Activated CD4-positive, alpha-beta T cell treated with anti-CD3 and anti-CD28 coated beads, Interleukin-2, Interleukin-4, amounts not matched to agents 100 ng/mL and 50 ng/mL, durations not matched to agents 16 hours and 8 hours (primary cell): ENCODE results near the gene RCOR3.
"Not testable (repeated sequence)": the region's sequence is repeated elsewhere in the genome, so short reads cannot be mapped to it uniquely, and the experiment has no call there.

Experiments used
- DNase-seq: peaks from one replicate; pipeline ENCODE4 v3.0.0-alpha.2; 2020; ENCODE audit warnings: low spot score

The RCOR3 gene

DNA sequence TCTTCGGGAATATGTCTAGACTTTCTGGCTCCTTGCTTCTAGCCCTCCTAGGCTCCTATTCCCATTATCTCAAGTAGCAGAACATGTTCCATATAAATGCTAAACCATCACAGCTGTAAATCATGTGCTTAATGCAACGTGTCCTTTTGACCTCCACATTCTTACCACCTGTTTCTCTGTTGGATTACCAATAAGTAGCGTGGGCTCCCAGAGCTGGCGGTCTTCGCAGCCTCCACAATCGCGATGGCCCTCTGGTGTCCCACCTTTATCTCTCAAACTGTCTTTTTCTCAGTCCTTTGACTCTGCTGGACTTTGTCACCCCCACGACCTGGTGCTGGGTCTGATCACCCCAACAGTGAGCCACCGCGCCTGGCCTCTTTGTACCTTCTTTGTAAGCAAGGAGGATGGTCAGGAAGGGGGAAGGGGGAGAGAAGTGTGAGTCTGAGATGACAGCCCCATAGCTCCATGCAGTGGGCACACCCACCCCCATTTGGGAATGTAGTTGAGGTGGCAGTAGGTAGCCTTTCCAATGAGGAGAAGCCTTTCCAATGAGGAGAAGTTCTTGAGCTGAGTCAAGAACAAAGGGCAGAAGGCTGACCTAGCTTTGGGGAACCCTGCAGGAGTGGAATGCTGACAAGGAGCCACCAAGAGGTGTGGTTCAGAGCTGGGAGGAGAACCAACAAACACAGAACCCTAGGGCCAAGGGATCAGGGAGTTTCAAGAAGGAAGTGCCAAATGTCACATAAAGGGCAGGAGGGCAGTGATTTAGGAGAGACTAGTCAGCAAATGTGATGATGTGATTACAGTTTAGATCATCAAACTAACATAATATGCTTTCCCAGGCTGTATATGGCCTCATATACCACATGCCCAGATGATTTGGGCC, 81.7 kb downstream of the RCOR3 start:
- DNase-seq: no peak

DNA sequence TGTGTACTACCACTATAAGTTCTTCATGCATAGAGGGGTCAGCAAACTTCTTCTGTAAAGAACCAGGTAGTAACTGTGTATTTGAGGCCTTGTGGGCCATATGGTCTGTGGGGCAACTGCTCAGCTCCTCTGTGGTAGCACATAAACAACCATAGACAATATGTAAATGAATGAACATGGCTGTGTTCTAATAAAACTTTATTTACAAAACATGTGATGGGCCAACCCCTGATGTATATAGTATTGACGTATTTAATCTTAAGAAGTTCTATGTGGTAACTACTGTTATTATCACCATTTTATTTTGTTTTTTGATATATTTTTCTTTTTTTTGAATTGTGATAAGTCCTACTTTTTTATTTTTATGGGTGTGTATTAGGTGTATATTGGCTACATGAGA, 82.8 kb downstream of the RCOR3 start:
- DNase-seq: no peak

DNA sequence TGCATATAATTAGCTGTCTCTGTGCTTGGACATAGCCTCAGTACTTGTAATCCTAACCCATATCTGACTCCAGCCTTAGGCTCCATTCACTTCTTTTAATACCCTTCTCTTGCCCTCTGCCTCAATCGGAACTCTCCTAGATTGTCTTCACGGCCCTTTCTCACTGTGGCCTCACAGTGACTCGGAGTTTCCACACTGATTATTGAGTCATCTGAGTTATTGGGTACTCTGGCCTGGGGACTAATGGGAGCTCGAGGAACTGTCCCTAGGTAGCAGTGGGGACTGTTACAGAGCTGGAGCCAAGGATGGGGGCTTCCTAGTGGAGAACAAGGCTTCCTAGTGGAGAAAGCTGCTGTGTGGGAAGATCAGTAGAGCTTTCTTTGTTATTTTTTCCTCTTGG, 84.4 kb downstream of the RCOR3 start:
- no peak for DNase-seq

DNA sequence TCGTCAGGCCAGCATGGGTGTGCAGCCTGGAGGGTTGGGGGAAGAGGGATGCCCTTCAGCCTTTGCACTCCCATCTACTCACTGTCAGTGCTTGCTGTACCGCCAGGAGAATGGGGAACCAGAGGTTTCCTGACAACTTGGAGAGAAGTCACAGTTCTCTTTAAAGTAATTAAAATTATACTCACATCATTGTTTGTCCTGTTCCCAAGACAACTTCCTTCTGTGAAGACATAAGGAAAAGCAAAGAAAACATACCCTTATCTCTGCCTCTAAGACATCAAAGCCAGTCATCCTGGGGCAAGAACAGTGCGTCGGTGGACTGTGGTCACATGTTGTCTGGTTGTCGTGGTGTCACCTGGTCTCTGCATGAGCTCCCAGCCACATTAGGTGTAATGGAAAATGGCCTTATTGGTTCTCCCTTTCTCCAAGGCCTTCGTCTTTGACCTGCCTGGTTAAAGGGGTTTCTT, 85.0 kb downstream of the RCOR3 start:
- no peak for DNase-seq

DNA sequence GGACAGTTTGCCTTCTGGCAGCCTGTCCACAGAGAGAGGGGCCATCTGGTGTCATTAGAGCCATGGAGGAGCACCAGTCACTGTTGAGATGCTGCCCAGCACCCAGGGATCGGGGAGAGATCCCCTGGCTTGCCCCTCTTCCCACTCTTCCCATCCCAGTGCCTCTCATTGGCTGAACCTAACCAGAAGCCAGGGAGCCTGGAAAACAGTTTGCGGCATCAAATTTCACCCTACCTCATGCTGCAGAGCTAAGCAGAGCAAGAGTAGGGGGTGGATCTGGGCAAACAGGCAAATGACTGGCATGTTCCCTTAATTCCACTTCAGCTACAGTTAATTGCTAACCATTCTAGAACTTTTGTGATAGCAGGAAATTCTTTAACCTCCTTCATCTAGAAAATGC, 86.6 kb downstream of the RCOR3 start:
- no peak for DNase-seq

DNA sequence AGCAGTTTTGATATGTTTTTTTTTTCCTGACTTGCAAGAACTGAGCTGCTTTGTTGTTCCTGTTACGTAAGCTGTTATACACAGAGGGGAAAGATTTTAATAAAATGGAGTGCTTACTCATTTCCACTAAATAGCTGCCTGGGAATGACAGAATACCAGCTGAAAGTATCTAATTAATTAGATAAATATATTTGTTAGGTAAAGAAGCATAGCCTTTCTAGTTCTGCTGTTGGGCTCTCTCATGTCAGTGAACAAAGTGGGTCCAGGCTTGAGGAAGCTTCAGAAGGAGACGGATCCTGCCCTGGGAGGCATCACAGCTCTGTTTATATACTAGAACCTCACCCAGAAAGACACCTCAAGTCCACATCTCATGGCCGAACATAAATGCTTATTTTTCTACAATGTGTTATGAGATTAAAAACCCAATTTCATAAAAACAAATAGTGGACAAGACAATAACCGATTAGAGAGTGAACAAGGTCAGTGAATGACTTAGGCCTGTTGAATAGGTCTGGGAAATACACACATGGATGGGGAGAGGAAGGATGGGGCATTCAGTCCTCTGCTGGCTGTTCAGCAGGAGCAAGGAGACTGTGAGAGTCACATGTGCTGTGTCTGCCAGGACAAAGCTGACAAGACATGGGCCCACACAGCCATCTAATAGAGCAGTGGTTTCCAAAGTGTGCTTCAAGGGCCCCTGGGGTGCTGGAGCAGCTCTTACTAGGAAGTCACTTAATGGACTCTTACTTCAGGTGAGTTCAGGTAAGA, 88.1 kb downstream of the RCOR3 start:
- DNase-seq: no peak

DNA sequence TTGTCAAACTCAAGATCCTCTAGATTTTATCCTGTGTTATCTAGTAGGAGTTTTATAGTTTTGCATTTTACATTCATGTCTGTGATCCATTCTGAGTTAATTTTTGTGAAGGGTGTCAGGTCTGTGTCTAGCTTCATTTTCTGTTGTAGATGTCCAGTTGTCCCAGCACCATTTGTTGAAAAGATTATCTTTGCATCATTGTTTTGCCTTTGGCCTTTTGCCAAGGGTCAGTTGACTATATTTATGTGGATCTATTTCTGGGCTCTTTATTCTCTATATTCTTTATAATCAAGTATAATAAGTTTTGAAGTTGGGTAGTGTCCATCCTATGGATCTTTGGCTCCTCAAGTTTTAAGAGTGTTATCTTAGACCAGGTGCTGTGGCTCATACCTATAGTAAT, 89.4 kb downstream of the RCOR3 start:
- no peak for DNase-seq

DNA sequence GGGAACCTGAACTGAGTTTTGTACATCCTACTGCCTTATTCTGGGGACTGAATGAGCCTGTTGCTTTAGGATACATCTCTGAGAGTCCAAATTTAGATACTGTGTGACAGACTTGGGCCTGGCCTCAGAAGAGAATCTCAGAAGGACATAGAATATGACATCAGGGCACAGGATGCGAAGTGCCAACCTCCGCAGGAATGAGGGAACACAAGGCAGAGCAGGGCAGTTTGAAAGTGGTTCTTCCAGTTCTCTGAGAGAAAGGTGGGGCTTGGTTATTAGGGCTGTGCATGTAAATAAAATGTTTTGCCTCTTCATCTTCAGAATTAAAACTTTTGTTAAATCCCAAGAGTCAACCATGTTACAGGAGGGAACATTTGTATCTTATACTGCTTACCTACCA, 90.6 kb downstream of the RCOR3 start:
- no peak for DNase-seq

DNA sequence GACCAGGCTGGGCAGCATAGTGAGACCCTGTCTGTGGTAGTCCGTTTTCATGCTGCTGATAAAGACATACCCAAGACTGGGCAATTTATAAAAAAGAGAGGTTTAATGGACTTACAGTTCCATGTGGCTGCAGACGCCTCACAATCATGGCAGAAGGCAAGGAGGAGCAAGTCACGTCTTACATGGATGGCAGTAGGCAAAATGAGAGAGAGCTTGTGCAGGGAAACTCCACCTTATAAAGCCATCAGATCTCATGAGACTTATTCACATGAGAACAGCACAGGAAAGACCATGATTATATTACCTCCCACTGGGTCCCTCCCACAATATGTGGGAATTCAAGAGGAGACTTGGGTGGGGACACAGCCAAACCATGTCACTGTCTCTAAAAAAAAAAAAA, 92.9 kb downstream of the RCOR3 start:
- DNase-seq: not testable (repeated sequence)

DNA sequence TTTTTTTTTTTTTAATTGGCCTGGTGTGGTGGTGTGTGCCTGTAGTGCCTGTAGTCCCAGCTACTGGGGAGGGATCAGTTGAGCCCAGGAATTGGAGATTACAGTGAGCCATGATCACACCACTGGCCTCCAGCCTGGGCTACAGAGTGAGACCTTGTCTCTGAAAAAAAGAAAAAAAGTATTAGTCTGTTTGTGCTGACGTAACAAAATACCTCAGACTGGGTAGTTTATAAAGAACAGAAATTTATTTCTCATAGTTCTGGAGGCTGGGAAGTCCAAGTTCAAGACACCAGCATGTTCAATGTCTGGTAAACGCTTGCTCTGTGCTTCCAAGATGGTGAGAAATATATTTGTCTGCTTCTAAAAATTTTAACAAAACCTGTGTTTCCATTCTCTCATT, 93.3 kb downstream of the RCOR3 start:
- no peak for DNase-seq

DNA sequence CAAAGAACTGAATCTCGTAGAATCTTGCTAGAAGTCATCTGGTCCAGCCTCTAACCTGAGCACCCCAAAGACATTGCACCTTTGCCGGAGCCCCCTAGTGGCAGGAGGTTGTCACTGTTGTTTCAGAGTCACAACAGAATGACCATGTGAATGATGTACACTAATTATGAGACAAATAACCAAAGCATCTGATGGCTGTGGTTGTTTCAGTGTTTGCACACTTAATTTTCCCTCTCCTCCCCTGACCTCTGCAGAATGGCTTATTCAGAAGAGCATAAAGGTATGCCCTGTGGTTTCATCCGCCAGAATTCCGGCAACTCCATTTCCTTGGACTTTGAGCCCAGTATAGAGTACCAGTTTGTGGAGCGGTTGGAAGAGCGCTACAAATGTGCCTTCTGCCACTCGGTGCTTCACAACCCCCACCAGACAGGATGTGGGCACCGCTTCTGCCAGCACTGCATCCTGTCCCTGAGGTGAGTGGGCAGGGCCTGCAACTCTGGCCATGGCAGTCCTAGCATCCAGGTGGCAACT, 93.9 kb downstream of the RCOR3 start:
- DNase-seq: peak; percentile 63

DNA sequence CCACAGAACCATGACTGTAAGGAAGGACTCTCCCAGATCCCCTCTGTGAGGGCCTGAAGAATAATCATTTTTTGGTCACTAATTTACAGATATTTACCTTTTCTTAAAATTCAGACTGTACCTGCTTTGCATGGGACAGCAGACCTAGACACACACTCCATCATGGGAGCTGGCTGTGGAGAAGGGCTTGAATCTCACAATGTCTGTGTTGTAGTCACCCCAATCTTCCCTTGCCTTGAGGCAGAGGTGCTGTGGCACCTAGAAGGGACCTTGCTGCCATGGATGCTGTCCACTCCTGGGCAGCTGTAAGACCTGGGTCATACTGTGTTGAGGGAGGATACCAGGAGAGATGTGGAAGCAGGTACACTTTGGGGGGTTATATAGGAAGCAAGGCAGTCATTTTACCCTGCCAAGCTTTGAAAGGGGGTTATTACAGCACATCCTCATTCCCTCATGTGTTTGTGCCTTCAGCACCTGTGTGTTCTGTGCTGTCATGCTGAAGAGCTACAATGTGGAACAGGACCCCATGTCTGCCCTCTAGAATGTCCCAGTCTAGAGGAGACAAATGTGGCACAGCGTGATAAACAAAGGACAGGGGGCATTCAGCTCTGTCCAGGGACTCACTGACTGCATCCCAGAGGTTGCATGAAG, 94.5 kb downstream of the RCOR3 start:
- no peak for DNase-seq

DNA sequence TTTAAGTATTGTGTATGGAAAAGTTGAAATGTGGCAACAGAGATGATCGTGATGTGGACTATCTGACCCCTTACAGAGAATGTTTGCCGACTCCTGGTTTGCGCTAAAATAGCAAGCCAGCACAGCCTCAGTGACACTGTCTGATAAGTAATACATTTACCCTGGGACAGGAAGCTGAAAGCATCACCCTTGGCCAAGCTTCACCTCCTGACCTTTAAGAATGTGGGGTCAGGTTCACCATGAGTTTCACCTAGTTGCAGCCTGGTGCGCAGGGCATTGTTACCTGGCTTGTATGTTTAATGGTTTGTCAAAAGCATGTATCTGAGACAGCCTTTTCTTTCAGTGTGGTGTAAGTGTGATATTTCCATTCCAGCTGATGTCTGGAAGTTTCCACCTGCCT, 96.7 kb downstream of the RCOR3 start:
- no peak for DNase-seq

DNA sequence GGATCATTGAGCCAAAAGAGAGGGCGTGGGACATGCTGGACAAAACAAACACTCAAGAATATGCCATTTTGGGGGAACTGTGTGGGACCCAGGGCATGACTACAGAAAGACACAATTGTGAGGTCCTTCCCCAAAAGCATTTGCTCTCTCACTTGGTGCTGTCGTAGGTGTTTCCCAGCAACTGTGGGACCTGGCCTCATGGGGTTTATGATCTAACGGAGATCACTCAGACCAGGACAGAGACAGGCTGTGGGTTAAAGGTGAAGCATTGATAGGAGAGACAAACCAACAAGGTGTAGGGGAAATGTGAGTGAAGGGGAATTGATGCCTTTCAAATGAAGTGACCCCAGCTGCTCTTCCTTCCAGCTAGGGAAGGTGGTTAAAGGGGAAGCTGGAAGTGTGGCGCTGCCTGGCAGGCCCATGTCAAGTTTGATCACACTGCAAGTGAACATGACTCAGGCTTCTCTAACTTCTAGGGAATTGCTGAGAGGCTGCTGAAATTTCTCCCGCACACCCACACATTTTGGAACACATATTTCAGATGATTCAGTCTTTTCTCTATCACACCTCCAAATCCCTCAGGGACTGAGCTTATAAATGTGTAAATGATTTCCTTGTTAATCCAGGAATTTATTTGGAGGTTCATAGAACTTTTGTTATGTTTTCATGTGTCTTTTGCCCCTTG, 97.7 kb downstream of the RCOR3 start:
- no peak for DNase-seq

DNA sequence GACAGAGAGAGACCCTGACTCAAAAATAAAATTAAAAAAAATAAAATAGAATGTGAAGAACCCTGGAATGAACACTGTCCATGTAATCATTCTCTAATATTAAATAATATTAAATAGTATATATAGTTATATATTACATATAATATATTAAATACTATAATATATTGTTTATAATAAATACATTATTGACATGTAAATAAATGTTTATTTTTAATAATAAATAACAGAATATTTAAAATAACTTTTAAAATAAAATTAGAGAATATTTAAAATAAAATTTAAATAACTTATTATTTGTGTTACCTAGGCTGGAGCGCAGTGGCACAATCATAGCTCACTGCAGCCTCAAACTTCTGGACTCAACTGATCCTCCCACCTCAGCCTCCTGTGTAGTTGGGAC, 99.5 kb downstream of the RCOR3 start:
- no peak for DNase-seq

DNA sequence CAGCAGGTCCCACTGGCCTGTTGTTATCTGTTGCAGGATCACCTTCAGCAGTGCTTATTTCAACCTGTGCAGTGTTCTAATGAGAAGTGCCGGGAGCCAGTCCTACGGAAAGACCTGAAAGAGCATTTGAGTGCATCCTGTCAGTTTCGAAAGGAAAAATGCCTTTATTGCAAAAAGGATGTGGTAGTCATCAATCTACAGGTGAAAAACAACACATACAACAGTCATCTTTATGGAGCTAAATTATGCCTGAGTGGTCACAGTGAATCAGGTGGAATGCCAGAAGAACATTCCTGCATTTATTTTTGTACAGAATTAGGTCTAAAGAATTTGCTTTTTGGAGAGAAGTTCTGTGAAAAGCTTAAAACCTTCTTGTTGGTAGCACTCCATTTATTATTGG, 100.7 kb downstream of the RCOR3 start:
- no peak for DNase-seq

DNA sequence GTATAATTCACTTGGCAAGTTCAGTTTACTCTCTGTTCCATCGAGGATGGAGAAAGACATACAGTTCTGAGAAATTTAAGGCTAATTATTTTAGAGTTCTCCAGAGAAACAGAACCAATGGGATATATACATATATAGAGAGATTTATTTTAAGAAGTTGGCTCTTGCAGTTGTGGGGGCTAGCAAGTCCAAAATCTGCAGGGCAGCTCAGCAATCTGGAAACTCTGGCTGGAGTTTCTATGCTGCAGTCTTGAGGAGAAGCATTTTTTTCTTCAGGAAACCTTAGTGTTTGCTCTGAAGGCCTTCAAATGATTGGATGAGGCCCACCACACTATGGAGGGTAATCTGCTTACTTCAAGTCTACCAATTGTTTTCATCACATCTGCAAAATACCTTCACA, 102.0 kb downstream of the RCOR3 start:
- no peak for DNase-seq
